Effector memory CD4-positive, alpha-beta T cell (primary cell): ENCODE data around the gene GLRX2.

ENCODE experiments used
- DNase-seq, 3 donors: peaks; one replicate each; pipeline ENCODE4 v3.0.0-alpha.2; 2020
- H3K27ac ChIP-seq: 2 replicates; pipeline ENCODE4 v1.7.0; 2013; ENCODE audit warnings: mild to moderate bottlenecking, low read length, moderate library complexity; ENCODE audit not compliant: insufficient read depth, poor library complexity, severe bottlenecking
- H3K27me3 ChIP-seq: replicated peaks from 2 replicates; pipeline ENCODE4 v1.7.0; 2013; ENCODE audit warnings: mild to moderate bottlenecking, low read length; ENCODE audit not compliant: insufficient read depth, control insufficient read depth, poor library complexity, severe bottlenecking
- H3K36me3 ChIP-seq: 2 replicates; pipeline ENCODE4 v1.7.0; 2013; ENCODE audit warnings: mild to moderate bottlenecking, low read length, moderate library complexity; ENCODE audit not compliant: control insufficient read depth, insufficient read depth
- H3K4me1 ChIP-seq: 2 replicates; pipeline ENCODE4 v1.7.0; 2013; ENCODE audit warnings: low read length, mild to moderate bottlenecking; ENCODE audit not compliant: control insufficient read depth, insufficient read depth, poor library complexity, severe bottlenecking
- H3K4me3 ChIP-seq: 2 replicates; pipeline ENCODE4 v1.7.0; 2013; ENCODE audit warnings: low read length, low read depth, mild to moderate bottlenecking; ENCODE audit not compliant: insufficient read depth, poor library complexity, severe bottlenecking
- H3K9me3 ChIP-seq: 2 replicates; pipeline ENCODE4 v1.7.0; 2013; ENCODE audit warnings: mild to moderate bottlenecking, low read length, moderate library complexity; ENCODE audit not compliant: control insufficient read depth

Gene GLRX2

GRCh38 chr1:193111641-193112090, 6.5 kb upstream of the GLRX2 start:
- no peak for DNase-seq

GRCh38 chr1:193110864-193111263, 5.7 kb upstream of the GLRX2 start:
- no peaks in the 10 kb centered on the region for H3K27me3 ChIP-seq
- H3K27ac ChIP-seq, result no peak overlapping the region
- no peak overlapping the region for H3K4me3 ChIP-seq
- no peaks in the 10 kb centered on the region for H3K36me3 ChIP-seq
- H3K4me1 ChIP-seq, result no peaks in the 10 kb centered on the region
- H3K9me3 ChIP-seq, result no peaks in the 10 kb centered on the region
- DNase-seq, result no peak

More at GRCh38 chr1:193111641-193112090, 6.5 kb upstream of the GLRX2 start:
- H3K36me3 ChIP-seq, result no peaks in the 10 kb centered on the region
- no peak overlapping the region for H3K4me3 ChIP-seq
- no peak overlapping the region for H3K27ac ChIP-seq
- no peaks in the 10 kb centered on the region for H3K9me3 ChIP-seq
- H3K4me1 ChIP-seq, result no peaks in the 10 kb centered on the region
- no peaks in the 10 kb centered on the region for H3K27me3 ChIP-seq

GRCh38 chr1:193110246-193110645, 5.0 kb upstream of the GLRX2 start:
- DNase-seq, result no peak
- H3K9me3 ChIP-seq, result no peaks in the 10 kb centered on the region
- H3K36me3 ChIP-seq, result no peaks in the 10 kb centered on the region
- no peaks in the 10 kb centered on the region for H3K27me3 ChIP-seq
- no peak overlapping the region for H3K27ac ChIP-seq
- H3K4me3 ChIP-seq, result no peak overlapping the region
- peaks cover 4% of the 10 kb centered on the region for H3K4me1 ChIP-seq

GRCh38 chr1:193109619-193110018, 4.4 kb upstream of the GLRX2 start:
- H3K4me1 ChIP-seq, result peaks cover 4% of the 10 kb centered on the region
- no peaks in the 10 kb centered on the region for H3K27me3 ChIP-seq
- no peak overlapping the region for H3K4me3 ChIP-seq
- H3K27ac ChIP-seq, result no peak overlapping the region
- H3K9me3 ChIP-seq, result no peaks in the 10 kb centered on the region
- H3K36me3 ChIP-seq, result no peaks in the 10 kb centered on the region
- no peak for DNase-seq

GRCh38 chr1:193108471-193108870, 3.3 kb upstream of the GLRX2 start:
- Histone ChIP-seq H3K27ac (no peak overlapping the region), H3K27me3 (no peaks in the 10 kb centered on the region), H3K4me1 (peaks cover 16% of the 10 kb centered on the region), H3K36me3 (no peaks in the 10 kb centered on the region), H3K9me3 (no peaks in the 10 kb centered on the region), H3K4me3 (no peak overlapping the region)
- DNase-seq, result no peak

- DNase-seq, result no peak
- no peak overlapping the region for H3K27ac ChIP-seq
- H3K27me3 ChIP-seq, result no peaks in the 10 kb centered on the region
- H3K36me3 ChIP-seq, result no peaks in the 10 kb centered on the region
- no peaks in the 10 kb centered on the region for H3K9me3 ChIP-seq
- H3K4me1 ChIP-seq, result peaks cover 17% of the 10 kb centered on the region
- H3K4me3 ChIP-seq, result peak overlapping the region; percentile 87
Observed at GRCh38 chr1:193105821-193106177, 585 bp upstream of the GLRX2 start.

- H3K27me3 ChIP-seq, result no peaks in the 10 kb centered on the region
- H3K27ac ChIP-seq, result peak overlapping the region; percentile 51
- no peak for DNase-seq
- H3K36me3 ChIP-seq, result peaks cover 3% of the 10 kb centered on the region
- peak overlapping the region; percentile 87 for H3K4me3 ChIP-seq
- H3K4me1 ChIP-seq, result peaks cover 17% of the 10 kb centered on the region
- no peaks in the 10 kb centered on the region for H3K9me3 ChIP-seq
Observed at GRCh38 chr1:193104502-193104906, 710 bp downstream of the GLRX2 start.

- Histone ChIP-seq H3K27me3 (no peaks in the 10 kb centered on the region), H3K4me3 (peak overlapping the region; percentile 87), H3K9me3 (no peaks in the 10 kb centered on the region), H3K36me3 (peaks cover 9% of the 10 kb centered on the region), H3K27ac (peak overlapping the region; percentile 51), H3K4me1 (peaks cover 17% of the 10 kb centered on the region)
- DNase-seq, result no peak
Observed at GRCh38 chr1:193103759-193104501, 1.3 kb downstream of the GLRX2 start.

GRCh38 chr1:193102662-193103061, 2.6 kb downstream of the GLRX2 start:
- H3K36me3 ChIP-seq, result peaks cover 10% of the 10 kb centered on the region
- no peak overlapping the region for H3K27ac ChIP-seq
- H3K4me1 ChIP-seq, result peaks cover 17% of the 10 kb centered on the region
- H3K4me3 ChIP-seq, result no peak overlapping the region
- DNase-seq, result no peak
- H3K9me3 ChIP-seq, result no peaks in the 10 kb centered on the region
- H3K27me3 ChIP-seq, result no peaks in the 10 kb centered on the region

- Histone ChIP-seq H3K4me1 (no peaks in the 10 kb centered on the region), H3K4me3 (no peak overlapping the region), H3K9me3 (no peaks in the 10 kb centered on the region), H3K36me3 (peaks cover 6% of the 10 kb centered on the region), H3K27ac (no peak overlapping the region), H3K27me3 (no peaks in the 10 kb centered on the region)
- no peak for DNase-seq
Observed at GRCh38 chr1:193094112-193094511, 11.1 kb downstream of the GLRX2 start.
